ENCODE measurements around the gene IRF2BPL. TPM values are rescaled to one million over a fixed set of nuclear protein-coding genes. Genes with fewer than 3 reads are reported as not detected.

Gene IRF2BPL
- total and polyA plus RNA-seq, 4 donors = 9.3 to 52.4 (median 38.6) TPM

DNA sequence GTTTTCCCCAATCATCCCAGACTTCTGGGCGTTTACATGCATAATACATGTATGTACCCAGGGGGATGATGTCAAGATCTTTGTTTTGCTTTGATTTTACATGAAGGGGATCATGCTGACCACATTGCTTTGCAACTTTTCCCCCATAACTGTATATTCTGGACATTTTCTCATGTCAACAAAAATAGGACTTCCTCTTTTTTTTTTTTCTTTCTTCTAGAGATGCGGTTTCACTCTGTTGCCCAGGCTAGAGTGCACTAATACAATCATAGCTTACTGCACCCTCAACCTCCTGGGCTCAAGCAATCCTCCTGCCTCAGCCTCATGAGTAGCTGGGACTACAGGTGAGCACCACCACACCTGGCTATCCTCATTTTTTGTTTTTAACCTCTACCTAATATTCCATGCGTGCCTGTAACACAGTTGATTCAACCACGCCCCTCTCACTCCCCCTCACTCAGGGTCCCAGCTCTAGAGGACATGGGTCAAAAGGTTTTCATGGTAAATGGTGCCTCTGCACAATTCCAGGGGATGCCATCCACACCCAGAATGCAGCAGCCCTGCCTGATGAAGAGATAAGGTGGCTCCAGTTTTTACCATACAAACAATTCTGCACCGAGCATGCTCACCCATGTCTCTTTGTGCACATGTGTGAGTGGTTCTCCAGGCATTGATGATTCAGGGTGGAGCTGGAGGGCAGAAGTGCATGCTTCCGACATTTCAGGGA lies 37.5 kb upstream of the IRF2BPL start:
- Histone ChIP-seq H3K9ac (ENCODE audit: insufficient read depth in 1 of 2, low read length in 2 of 2) (no peak overlapping the region), H3K27me3 (ENCODE audit: control insufficient read depth in 3 of 3, insufficient read depth in 3 of 3, low read length in 2 of 3) (no peaks in the 10 kb centered on the region), H3K4me3 (no peak overlapping the region), H3K36me3 (ENCODE audit: control insufficient read depth in 4 of 4, insufficient read depth in 4 of 4, low read length in 4 of 4) (no peaks in the 10 kb centered on the region), H3K9me3 (ENCODE audit: control insufficient read depth in 4 of 4, insufficient read depth in 3 of 4, low read length in 3 of 4) (no peaks in the 10 kb centered on the region), H3K4me1 (ENCODE audit: control insufficient read depth in 5 of 5, insufficient read depth in 5 of 5, low read length in 5 of 5) (peaks cover 0 to 23% (median 0%) of the 10 kb centered on the region in 5 donors), H3K27ac (ENCODE audit: low read depth in 1 of 2, low read length in 1 of 2) (no peak overlapping the region)
- 71 to 76% methylated on average over 6 of the region's 6 CpGs for WGBS, 2 donors
- TF ChIP-seq, protein P1, sequence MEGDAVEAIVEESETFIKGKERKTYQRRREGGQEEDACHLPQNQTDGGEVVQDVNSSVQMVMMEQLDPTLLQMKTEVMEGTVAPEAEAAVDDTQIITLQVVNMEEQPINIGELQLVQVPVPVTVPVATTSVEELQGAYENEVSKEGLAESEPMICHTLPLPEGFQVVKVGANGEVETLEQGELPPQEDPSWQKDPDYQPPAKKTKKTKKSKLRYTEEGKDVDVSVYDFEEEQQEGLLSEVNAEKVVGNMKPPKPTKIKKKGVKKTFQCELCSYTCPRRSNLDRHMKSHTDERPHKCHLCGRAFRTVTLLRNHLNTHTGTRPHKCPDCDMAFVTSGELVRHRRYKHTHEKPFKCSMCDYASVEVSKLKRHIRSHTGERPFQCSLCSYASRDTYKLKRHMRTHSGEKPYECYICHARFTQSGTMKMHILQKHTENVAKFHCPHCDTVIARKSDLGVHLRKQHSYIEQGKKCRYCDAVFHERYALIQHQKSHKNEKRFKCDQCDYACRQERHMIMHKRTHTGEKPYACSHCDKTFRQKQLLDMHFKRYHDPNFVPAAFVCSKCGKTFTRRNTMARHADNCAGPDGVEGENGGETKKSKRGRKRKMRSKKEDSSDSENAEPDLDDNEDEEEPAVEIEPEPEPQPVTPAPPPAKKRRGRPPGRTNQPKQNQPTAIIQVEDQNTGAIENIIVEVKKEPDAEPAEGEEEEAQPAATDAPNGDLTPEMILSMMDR (IDR thresholded peaks at IDR 0.05; ENCODE audit: control extremely low read depth, extremely low read depth) = no peak
- ATAC-seq (ENCODE audit: insufficient read depth, low FRiP score) (no peak), DNase-seq (no peak)

DNA sequence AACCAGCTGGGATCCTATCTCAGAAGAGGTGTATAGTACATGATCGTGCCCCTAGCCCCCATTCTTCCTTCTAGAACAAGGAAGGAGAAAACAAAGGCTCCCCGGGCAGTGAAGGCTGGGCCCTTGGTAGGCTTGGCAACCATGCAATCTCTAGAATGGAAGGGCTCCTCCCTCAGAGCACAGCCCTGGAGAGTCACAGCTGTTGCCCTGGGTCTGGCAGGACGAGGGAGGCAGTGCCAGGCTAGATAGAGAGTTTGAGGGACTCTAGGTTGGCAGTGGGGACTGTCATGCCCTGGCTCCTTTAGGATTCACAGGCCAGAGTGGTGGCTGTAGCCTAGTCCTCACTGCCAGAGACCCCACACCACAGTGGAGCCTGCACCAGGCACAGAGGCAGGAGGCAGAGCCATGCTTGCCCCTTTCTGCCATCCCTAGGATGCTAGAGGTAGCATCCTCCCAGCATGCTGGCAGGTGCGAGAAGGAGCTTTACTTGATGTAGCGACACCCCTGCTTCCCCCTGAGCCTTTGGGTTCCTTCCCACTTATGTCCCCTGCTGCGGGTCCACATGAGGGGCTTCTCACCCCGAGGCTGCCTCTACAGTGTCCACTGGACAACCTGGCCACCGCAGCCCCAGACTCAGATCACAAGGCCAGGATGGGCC lies 36.1 kb upstream of the IRF2BPL start:
- Histone ChIP-seq H3K27me3 (ENCODE audit: control insufficient read depth in 3 of 3, insufficient read depth in 3 of 3, low read length in 2 of 3) (no peaks in the 10 kb centered on the region), H3K9me3 (ENCODE audit: control insufficient read depth in 4 of 4, insufficient read depth in 3 of 4, low read length in 3 of 4) (no peaks in the 10 kb centered on the region), H3K27ac (ENCODE audit: low read depth in 1 of 2, low read length in 1 of 2) (no peak overlapping the region), H3K36me3 (ENCODE audit: control insufficient read depth in 4 of 4, insufficient read depth in 4 of 4, low read length in 4 of 4) (no peaks in the 10 kb centered on the region), H3K9ac (ENCODE audit: insufficient read depth in 1 of 2, low read length in 2 of 2) (no peak overlapping the region), H3K4me3 (no peak overlapping the region), H3K4me1 (ENCODE audit: control insufficient read depth in 5 of 5, insufficient read depth in 5 of 5, low read length in 5 of 5) (peaks cover 0 to 16% (median 0%) of the 10 kb centered on the region in 5 donors)
- WGBS, 2 donors = 81 to 85% methylated on average over 8 of the region's 8 CpGs
- DNase-seq (no peak), ATAC-seq (ENCODE audit: insufficient read depth, low FRiP score) (no peak)
- TF ChIP-seq, protein P1 (IDR thresholded peaks at IDR 0.05; ENCODE audit: control extremely low read depth, extremely low read depth) = no peak

DNA sequence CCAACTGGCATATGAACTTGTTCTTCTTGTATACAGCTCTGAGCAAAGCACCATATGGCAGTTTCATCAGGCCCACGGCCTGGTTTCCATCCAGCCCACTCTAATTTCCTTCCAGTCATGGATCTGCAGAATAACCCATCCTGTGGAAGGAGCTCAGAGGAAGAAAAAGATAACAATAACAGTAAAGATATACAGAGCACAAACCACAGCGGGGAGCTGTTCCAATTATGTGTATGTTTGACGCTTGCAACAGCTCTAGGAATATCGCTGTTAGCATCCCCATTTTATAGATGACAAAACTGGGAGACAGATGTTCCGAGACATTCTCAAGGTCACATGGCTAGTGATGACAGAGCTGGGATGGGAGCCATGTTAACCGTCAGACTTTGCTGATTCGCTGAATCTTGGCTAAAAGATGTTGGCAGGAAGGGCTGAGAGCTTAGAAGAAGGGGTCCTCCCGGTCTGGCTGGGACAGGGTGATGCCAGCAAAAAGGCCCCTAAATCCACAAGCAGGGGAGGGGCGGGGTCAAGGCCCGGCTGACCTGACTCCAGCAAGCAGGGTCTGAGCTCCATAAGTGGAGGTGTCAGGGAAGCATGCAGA lies 35.2 kb upstream of the IRF2BPL start:
- DNase-seq (peak; percentile 54 to 78 (median 73)), ATAC-seq (ENCODE audit: insufficient read depth, low FRiP score) (no peak)
- Histone ChIP-seq H3K4me1 (ENCODE audit: control insufficient read depth in 5 of 5, insufficient read depth in 5 of 5, low read length in 5 of 5) (peaks cover 0 to 16% (median 0%) of the 10 kb centered on the region in 5 donors), H3K9me3 (ENCODE audit: control insufficient read depth in 4 of 4, insufficient read depth in 3 of 4, low read length in 3 of 4) (no peaks in the 10 kb centered on the region), H3K27me3 (ENCODE audit: control insufficient read depth in 3 of 3, insufficient read depth in 3 of 3, low read length in 2 of 3) (no peaks in the 10 kb centered on the region), H3K36me3 (ENCODE audit: control insufficient read depth in 4 of 4, insufficient read depth in 4 of 4, low read length in 4 of 4) (no peaks in the 10 kb centered on the region), H3K9ac (ENCODE audit: insufficient read depth in 1 of 2, low read length in 2 of 2) (no peak overlapping the region), H3K27ac (ENCODE audit: low read depth in 1 of 2, low read length in 1 of 2) (no peak overlapping the region), H3K4me3 (no peak overlapping the region)
- 69 to 77% methylated on average over 10 of the region's 10 CpGs for WGBS, 2 donors
- TF ChIP-seq, protein P1 (IDR thresholded peaks at IDR 0.05; ENCODE audit: control extremely low read depth, extremely low read depth) = no peak
